CD4-positive, alpha-beta T cell treated with Interleukin-10 for 1 hour (primary cell): Measurements from ENCODE around the gene ZNF836.
"Not testable (repeated sequence)": the region's sequence is repeated elsewhere in the genome, so short reads cannot be mapped to it uniquely, and the experiment has no call there.

Experiments used
- DNase-seq: peaks from one replicate; pipeline ENCODE4 v3.0.0-alpha.2; 2020

ZNF836 gene

GRCh38 chr19:52171321-52172169 lies at the start of gene ZNF836:
Gene ZNF836, minus strand, starts transcription at chr19:52171621. Its CDS starts 3,549 bp downstream, at chr19:52168072.
- peak; percentile 95 for DNase-seq

GRCh38 chr19:52221031-52221430 lies 49.6 kb upstream of the ZNF836 start:
- DNase-seq = no peak

- no peak for DNase-seq
Measured at GRCh38 chr19:52219611-52220010, 48.2 kb upstream of the ZNF836 start.

GRCh38 chr19:52217576-52217975 lies 46.2 kb upstream of the ZNF836 start:
- DNase-seq = no peak

- no peak for DNase-seq
Measured at GRCh38 chr19:52216401-52216800, 45.0 kb upstream of the ZNF836 start.

GRCh38 chr19:52214241-52214640 lies 42.8 kb upstream of the ZNF836 start:
- no peak for DNase-seq

- no peak for DNase-seq
Measured at GRCh38 chr19:52212572-52213255, 41.3 kb upstream of the ZNF836 start.

- DNase-seq = no peak
Measured at GRCh38 chr19:52211926-52212571, 40.6 kb upstream of the ZNF836 start.

- no peak for DNase-seq
Measured at GRCh38 chr19:52211203-52211602, 39.8 kb upstream of the ZNF836 start.

GRCh38 chr19:52206481-52206880 lies 35.1 kb upstream of the ZNF836 start:
- no peak for DNase-seq

- DNase-seq = not testable (repeated sequence)
Measured at GRCh38 chr19:52200755-52201391, 29.5 kb upstream of the ZNF836 start.

GRCh38 chr19:52200044-52200443 lies 28.6 kb upstream of the ZNF836 start:
- no peak for DNase-seq

GRCh38 chr19:52198678-52199077 lies 27.3 kb upstream of the ZNF836 start:
- DNase-seq = no peak

- DNase-seq = no peak
Measured at GRCh38 chr19:52197964-52198363, 26.5 kb upstream of the ZNF836 start.

- no peak for DNase-seq
Measured at GRCh38 chr19:52196256-52196967, 25.0 kb upstream of the ZNF836 start.

GRCh38 chr19:52191951-52192350 lies 20.5 kb upstream of the ZNF836 start:
- DNase-seq = no peak

GRCh38 chr19:52191389-52191788 lies 20.0 kb upstream of the ZNF836 start:
- no peak for DNase-seq

- DNase-seq = no peak
Measured at GRCh38 chr19:52190487-52191293, 19.3 kb upstream of the ZNF836 start.

GRCh38 chr19:52189735-52190486 lies 18.5 kb upstream of the ZNF836 start, which contains the start of gene PPP2R1A:
Gene PPP2R1A, plus strand, starts transcription at chr19:52190052. Its CDS starts 45 bp downstream, at chr19:52190097.
- peak; percentile 100 for DNase-seq

GRCh38 chr19:52188822-52189734 lies 17.7 kb upstream of the ZNF836 start:
- DNase-seq = no peak
